Spleen (tissue), 7 donors: ENCODE measurements around the gene CDH13.

Experiments used
- POLR2A ChIP-seq, 3 donors: fragments of 450-650 bp; IDR thresholded peaks; one replicate each; pipeline ENCODE4 v1.5.1; 2017; ENCODE audit warnings: antibody characterized with exemption in 3 of 3, mild to moderate bottlenecking in 1 of 3
- TF ChIP-seq, protein P1 (sequence below), 11 experiments: fragments of 200-600 bp in 7 of 11; fragments of 450-650 bp in 4 of 11; sonication (generic) in 4 of 11; IDR thresholded peaks in 8 of 11; conservative IDR thresholded peaks in 3 of 11; 1 replicate in 7 of 11; 2 replicates in 4 of 11; pipeline versions ENCODE4 v1.4.0 to v1.8.0; 2016 to 2021; ENCODE audit warnings: antibody characterized with exemption in 11 of 11, inconsistent platforms in 4 of 11, mild to moderate bottlenecking in 1 of 11
- donor health status: DM: no; HTN: no; CAD: no; lungs with moderate emphysema.
- donor health status: DM: no; HTN: no; CAD: no.
- donor health status: DM: no; HTN: no; CAD: no.

DNA sequence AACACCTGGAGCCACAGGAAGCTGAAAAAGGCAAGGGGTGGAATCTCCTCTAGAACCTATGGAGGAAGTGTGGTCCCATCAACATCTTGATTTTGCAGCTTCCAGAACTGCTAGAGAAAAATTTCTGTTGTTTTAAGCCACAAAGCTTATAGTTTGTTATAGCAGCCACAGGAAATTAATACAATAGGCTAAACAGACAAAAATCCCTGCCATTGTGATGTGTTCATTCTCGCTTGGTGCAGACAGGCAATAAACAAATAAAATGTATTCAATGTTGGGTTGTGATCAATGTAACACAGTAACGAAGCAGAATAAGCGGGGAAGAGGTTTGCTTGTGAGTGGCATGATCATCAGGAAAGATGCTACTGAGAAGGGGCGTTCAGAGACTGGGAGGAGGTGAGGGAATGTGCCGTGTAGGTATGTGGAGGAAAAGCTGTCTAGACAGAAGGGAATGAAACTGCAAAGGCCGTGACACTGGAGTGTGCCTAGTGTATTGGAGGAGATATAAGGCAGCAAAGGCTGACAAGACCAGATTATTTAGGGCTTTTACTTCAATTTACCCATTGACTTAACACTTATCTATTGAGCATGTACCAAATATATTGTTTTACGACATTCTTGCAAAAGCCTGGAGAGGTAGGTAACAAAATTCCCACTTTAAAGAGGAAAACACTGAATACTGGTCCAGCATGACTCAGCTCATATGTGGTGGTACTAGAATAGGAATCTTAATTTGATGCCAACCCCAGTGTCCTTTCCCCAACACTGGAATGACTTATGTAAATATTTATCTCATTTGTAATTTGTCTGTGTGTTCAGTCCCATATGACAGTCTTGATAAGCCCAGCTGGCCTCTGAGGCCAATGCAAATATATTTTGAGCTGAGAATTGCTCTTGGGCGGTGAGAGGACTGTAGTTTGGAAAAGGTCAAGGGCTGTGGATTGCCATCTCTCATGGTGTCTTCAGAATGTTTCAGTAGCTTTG is 375.9 kb downstream of the CDH13 start:
- TF ChIP-seq, protein P1, sequence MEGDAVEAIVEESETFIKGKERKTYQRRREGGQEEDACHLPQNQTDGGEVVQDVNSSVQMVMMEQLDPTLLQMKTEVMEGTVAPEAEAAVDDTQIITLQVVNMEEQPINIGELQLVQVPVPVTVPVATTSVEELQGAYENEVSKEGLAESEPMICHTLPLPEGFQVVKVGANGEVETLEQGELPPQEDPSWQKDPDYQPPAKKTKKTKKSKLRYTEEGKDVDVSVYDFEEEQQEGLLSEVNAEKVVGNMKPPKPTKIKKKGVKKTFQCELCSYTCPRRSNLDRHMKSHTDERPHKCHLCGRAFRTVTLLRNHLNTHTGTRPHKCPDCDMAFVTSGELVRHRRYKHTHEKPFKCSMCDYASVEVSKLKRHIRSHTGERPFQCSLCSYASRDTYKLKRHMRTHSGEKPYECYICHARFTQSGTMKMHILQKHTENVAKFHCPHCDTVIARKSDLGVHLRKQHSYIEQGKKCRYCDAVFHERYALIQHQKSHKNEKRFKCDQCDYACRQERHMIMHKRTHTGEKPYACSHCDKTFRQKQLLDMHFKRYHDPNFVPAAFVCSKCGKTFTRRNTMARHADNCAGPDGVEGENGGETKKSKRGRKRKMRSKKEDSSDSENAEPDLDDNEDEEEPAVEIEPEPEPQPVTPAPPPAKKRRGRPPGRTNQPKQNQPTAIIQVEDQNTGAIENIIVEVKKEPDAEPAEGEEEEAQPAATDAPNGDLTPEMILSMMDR (IDR thresholded peaks at IDR 0.05 in 8 of 11, conservative IDR thresholded peaks at IDR 0.05 in 3 of 11), result no peak
- TF ChIP-seq POLR2A (IDR thresholded peaks at IDR 0.05), result no peak
